Skin epidermis (tissue), 12 donors: ENCODE measurements around the gene APOD.
"Not testable (repeated sequence)": the region's sequence is repeated elsewhere in the genome, so short reads cannot be mapped to it uniquely, and the experiment has no call there.

Experiments used
- H3K27ac ChIP-seq, 21 experiments: fragments of 200-600 bp; sonication (generic) in 11 of 21; one replicate each; pipeline ENCODE4 v1.5.0; 2020; ENCODE audit warnings: mild to moderate bottlenecking in 3 of 21, inconsistent platforms in 2 of 21, moderate library complexity in 2 of 21
- H3K4me3 ChIP-seq, 7 experiments: fragments of 200-600 bp; sonication (generic) in 2 of 7; one replicate each; pipeline ENCODE4 v1.5.0; 2020; ENCODE audit warnings: inconsistent platforms in 2 of 7, mild to moderate bottlenecking in 2 of 7, moderate library complexity in 1 of 7

The APOD gene

GRCh38 chr3:195619591-195620369 is 36.0 kb upstream of the APOD start:
- not testable (repeated sequence) for H3K4me3 ChIP-seq, H3K27ac ChIP-seq

DNA sequence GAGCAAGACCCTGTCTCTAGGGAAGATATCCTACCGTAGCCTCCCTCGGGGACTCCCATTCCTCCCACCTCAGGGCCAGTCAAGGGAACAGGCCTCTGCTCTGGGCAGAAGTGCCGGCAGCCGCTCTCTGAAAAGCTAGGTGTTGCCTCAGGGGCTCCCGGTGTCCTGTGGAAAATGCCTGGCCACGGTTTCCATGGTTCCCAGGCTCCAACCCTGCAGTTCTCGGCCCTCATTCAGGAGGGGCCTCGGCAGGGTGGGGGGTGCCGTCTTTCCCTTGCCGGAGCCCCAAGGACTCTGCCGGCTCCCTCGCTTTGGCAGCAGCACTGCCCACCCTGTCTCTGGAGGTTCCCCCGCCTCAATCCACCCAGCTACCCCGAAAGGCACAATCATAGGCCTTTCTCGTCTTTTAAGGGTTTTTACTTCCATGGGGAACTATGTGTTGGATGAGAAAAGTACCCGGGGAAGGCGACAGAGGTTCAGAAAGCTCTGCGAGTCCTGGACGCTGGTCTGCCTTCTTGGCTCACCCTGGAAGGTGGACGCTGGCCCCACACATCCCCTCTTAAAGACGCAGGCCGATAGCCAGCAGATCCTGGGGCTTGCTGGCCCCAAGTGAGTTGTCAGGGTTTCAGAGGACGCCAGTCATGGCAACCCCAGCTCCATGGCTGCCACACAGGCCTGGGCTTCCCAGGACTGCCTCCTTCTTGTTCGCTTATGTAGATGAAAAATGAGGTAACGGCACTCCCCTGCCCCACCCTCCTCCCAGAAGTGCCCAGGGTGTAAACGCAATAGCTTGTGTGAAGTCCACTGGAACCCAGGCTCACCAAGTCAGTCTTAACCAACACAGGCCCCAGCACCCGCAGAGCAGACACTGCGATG is 34.3 kb upstream of the APOD start:
- not testable (repeated sequence) for H3K27ac ChIP-seq, H3K4me3 ChIP-seq

GRCh38 chr3:195617134-195617533 is 33.4 kb upstream of the APOD start:
- not testable (repeated sequence) for H3K4me3 ChIP-seq, H3K27ac ChIP-seq

DNA sequence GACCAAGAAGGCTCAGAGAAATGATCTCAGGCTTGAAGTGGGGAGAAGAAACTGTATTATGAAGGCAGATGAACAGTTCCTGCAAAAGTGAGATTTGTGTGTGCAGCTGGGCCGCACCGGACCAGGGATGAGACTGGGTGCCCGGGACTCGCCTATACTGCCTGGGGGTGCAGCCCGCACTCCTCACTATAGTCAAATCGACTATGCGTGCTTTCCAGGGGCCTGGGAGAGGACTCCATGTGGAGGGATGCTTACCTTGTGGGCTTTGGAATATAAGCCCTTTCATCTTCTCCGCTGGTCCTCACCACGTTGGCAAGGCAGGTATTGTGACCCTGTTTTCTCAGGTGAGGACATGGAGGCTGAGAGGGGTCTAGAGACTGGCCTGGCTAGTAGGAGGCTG is 32.9 kb upstream of the APOD start:
- H3K4me3 ChIP-seq: no peak overlapping the region
- no peak overlapping the region for H3K27ac ChIP-seq

- H3K4me3 ChIP-seq, H3K27ac ChIP-seq: not testable (repeated sequence)
These were observed 32.3 kb upstream of the APOD start for GRCh38 chr3:195615952-195616537.

DNA sequence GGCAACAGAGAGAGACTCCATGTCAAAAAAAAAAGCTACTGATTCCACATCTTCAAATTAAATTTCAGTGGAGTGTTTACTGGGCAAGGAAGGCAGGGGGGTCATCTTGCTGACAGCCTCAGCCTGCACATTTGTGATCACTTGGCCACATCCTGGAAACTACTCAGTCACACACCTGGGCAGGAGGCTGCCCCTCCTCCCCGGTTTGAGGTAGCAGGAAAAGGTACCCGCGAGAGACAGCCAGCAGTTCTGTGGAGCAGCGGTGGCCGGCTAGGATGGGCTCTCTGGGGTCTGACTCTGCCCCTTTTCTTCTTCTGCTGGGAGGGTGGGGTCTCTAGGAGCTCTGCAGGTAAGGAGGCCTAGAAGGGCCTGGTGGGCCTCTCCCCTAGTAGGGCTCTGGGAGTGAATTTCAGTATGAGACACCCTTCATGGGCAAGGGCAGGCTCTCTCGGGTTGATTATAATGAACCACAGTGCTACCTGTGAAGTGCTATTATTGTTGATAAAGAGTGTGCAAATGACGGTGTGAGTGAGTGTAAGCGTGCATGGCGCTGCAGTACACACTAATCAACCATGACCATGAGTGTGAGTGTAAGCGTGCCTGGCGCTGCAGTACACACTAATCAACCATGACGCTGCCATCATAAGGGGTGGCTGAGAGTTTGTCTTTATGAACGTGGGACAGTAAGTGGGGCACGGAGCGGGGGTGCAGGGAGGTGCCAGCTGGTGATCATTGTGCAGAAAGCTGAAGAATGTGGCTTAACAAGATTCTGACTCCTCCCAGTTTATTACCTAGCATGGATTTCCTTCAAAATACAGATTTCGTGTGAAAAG is 31.1 kb upstream of the APOD start:
- not testable (repeated sequence) for H3K27ac ChIP-seq

GRCh38 chr3:195613468-195614069 is 29.8 kb upstream of the APOD start:
- H3K4me3 ChIP-seq: no peak overlapping the region

More for the DNA sequence above, 31.1 kb upstream of the APOD start:
- H3K4me3 ChIP-seq: not testable (repeated sequence)

GRCh38 chr3:195612075-195612800 is 28.5 kb upstream of the APOD start:
- peak overlapping the region in 3 of 21 experiments; percentile 8 to 30 (median 14) for H3K27ac ChIP-seq
- no peak overlapping the region for H3K4me3 ChIP-seq

More at GRCh38 chr3:195613468-195614069, 29.8 kb upstream of the APOD start:
- H3K27ac ChIP-seq: peak overlapping the region in 3 of 21 experiments; percentile 21 to 44 (median 24)

- Histone ChIP-seq H3K27ac (peak overlapping the region in 1 of 21 experiments; percentile 47), H3K4me3 (no peak overlapping the region)
These were observed 25.5 kb upstream of the APOD start for GRCh38 chr3:195609229-195609628.

DNA sequence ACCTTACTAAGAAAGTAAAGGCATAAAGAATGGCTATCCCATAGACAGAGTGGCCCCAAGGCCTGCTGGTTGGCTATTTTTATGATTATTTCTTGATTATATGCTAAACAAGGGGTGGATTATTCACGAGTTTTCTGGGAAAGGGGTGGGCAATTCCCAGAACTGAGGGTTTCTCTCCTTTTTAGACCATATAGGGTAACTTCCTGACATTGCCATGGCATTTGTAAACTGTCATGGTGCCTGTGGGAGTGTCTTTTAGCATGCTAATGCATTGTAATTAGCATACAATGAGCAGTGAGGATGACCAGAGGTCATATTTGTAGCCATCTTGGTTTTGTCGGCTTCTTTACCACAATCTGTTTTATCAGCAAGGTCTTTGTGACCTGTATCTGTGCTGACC is 18.0 kb upstream of the APOD start:
- not testable (repeated sequence) for H3K27ac ChIP-seq, H3K4me3 ChIP-seq

- H3K4me3 ChIP-seq: no peak overlapping the region
These were observed 17.6 kb upstream of the APOD start for GRCh38 chr3:195601382-195601781.

DNA sequence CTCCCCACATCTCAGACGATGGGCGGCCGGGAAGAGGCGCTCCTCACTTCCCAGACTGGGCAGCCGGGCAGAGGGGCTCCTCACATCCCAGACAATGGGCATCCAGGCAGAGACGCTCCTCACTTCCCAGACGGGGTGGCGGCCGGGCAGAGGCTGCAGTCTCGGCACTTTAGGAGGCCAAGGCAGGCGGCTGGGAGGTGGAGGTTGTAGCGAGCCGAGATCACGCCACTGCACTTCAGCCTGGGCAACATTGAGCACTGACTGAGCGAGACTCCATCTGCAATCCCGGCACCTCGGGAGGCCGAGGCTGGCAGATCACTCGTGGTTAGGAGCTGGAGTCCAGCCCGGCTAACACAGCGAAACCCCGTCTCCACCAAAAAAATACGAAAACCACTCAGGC is 16.2 kb upstream of the APOD start:
- H3K4me3 ChIP-seq, H3K27ac ChIP-seq: not testable (repeated sequence)

More at GRCh38 chr3:195601382-195601781, 17.6 kb upstream of the APOD start:
- H3K27ac ChIP-seq: no peak overlapping the region

GRCh38 chr3:195599516-195599915 is 15.8 kb upstream of the APOD start:
- H3K27ac ChIP-seq, H3K4me3 ChIP-seq: not testable (repeated sequence)

GRCh38 chr3:195597848-195598247 is 14.1 kb upstream of the APOD start:
- Histone ChIP-seq H3K4me3 (no peak overlapping the region), H3K27ac (no peak overlapping the region)

DNA sequence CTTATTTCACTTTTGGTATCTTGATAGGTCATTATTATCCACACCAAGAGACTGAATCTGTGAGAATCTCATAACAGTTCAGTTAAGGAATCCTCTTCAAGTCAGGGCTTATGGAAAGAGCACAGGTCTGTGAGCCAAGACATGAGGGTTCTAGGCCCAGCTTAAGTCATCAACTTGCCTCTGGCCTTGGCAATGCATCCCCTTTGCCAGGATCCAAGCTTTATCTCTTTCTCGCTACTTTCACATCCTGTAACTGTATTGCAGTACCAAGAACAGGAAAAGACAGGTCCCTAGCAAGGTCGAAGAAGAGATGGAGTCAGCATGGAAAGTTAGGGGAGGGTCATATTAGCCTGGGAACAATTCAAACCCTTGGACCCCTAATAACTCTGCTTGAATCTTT is 13.5 kb upstream of the APOD start:
- no peak overlapping the region for H3K4me3 ChIP-seq
- H3K27ac ChIP-seq: no peak overlapping the region

DNA sequence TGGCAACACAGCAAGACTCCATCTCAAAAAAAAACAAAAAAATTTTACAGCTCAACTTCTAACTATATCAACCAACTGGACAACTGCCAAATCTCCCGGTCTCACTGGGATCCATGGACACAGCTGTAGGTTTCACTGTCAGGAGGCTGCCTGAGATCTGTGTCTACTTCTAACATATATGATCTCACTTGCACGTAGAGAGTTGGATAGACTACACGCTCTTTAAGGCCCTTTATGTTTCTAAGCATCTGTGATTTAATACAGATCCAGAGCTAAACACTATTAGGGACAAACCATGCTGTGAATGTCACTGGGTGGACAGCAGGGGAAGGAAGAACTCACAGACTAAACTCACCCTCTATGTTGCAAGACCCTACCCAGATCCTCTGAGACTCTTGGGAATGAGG is 13.0 kb upstream of the APOD start:
- no peak overlapping the region for H3K27ac ChIP-seq
- H3K4me3 ChIP-seq: no peak overlapping the region

- H3K27ac ChIP-seq: no peak overlapping the region
- no peak overlapping the region for H3K4me3 ChIP-seq
These were observed 12.2 kb upstream of the APOD start for GRCh38 chr3:195595785-195596531.

- no peak overlapping the region for H3K4me3 ChIP-seq
- peak overlapping the region in 1 of 21 experiments; percentile 14 for H3K27ac ChIP-seq
These were observed 8.1 kb upstream of the APOD start for GRCh38 chr3:195591852-195592251.
